Measurements from ENCODE around the gene DNM3.
"Not testable (repeated sequence)": the region's sequence is repeated elsewhere in the genome, so short reads cannot be mapped to it uniquely, and the experiment has no call there.

DNM3 gene

DNA sequence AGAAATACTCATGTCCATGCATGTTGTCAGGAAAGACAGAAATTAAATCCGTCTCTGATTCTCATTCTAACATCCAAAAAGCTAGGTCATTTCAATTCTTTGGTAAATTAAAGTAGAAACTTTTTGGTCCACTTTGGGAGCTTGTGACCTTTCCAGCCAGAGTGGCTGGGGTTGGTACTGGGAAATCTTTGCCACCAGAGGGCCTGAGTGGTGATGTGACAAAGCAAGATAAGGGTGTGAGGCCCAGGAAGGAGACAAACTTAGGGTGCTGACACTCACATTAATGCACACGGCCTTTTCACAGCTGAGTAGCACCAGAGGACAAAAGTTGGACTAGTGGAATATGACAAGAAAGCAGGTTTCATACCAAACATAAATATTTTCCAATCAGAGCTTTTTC, 144.3 kb downstream of the DNM3 start:
- DNase-seq, result no peak

GRCh38 chr1:171988243-171988885, 147.1 kb downstream of the DNM3 start:
- no peak for DNase-seq

- no peak for DNase-seq
Observed at GRCh38 chr1:171990371-171990770, 149.1 kb downstream of the DNM3 start.

- DNase-seq, result no peak
Observed at GRCh38 chr1:171994293-171994692, 153.0 kb downstream of the DNM3 start.

- no peak for DNase-seq
Observed at GRCh38 chr1:171995573-171995972, 154.3 kb downstream of the DNM3 start.

GRCh38 chr1:171997936-171998335, 156.6 kb downstream of the DNM3 start:
- DNase-seq, result no peak

DNA sequence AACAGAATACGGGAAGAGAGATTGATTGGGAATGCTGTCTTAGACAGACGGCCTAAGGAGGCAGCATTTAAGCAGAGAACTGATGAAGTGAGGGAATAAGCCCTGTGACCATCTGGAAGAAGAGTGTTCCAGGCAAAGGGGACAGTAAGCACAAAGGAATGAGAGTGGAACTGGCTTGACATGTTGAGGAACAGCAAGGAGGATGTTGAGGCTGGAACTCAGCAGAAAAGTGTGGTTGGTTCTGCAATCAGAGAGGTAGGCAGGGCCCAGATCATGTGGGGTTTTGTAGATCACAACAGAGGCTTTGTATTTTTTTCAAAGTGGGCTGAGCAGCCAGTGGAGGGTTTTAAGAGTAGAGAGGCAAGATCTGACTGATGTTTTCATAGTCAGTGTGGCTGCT, 157.4 kb downstream of the DNM3 start:
- DNase-seq, result no peak

DNA sequence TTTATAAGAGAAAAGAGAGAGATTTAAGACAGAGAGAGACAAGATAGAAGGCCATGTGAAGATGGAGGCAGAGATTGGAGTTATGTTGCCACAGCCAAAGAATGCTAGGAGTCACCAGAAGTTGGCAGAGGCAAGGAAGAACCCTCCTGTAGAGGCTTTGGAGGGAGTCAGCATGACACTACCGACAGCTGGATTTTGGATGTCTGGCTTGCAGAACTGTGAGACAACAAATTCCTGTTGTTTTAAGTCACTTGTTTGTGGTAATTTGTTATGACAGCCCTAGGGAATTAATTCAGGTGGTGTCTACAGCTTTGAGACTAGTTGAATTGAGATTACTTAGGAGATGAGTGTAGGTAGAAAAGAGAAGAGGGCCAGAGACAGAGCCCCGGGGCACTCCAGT, 158.5 kb downstream of the DNM3 start:
- no peak for DNase-seq

DNA sequence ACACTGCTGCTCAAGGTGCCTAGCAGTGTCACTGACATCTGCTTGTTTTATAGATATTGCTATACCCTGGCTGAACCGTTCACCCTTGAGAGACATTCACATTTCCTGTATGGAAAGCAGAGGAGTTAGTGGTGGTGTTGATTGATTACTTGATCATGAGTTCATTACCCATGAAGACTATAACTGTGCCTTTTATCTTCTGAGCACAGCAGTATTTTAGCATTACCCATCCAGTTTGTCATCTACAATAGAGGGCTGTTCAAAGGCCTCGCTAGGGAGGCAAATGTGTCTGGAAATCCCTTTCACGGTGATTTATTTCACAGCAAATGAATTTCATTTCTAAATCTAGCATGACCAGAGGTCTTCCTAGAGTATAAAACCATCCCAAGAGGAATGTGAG, 160.0 kb downstream of the DNM3 start:
- no peak for DNase-seq

DNA sequence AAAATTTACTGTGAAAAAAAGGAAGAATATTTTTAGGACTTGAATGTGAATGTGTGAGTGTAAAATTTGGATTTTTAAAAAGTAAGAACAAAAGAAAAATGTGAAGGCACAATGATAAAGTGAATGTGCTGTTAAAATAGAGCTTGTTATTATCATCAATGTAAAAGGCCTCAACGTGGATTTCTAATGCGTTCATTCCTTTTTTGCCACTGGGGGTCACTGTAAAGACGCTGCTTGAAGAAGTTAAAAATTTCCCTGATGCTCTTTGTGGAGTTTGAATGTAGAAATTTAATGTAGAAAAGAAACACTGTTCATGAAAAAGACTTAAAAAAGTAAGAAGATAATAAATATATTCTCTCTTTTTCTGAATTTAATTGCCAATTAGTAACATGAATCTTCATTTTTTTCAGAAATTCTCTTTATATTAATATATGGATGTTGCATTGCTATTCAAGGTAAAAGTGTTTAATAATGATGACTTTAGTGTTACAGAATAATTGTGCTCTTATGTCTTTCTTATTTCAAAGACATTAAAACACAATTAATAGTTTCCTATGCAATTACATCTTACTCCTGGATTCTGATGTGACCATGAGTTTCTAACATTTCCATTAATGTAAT, 161.5 kb downstream of the DNM3 start:
- DNase-seq, result no peak

GRCh38 chr1:172003766-172004530, 162.7 kb downstream of the DNM3 start:
- no peak for DNase-seq

GRCh38 chr1:172004671-172005070, 163.4 kb downstream of the DNM3 start:
- DNase-seq, result no peak

DNA sequence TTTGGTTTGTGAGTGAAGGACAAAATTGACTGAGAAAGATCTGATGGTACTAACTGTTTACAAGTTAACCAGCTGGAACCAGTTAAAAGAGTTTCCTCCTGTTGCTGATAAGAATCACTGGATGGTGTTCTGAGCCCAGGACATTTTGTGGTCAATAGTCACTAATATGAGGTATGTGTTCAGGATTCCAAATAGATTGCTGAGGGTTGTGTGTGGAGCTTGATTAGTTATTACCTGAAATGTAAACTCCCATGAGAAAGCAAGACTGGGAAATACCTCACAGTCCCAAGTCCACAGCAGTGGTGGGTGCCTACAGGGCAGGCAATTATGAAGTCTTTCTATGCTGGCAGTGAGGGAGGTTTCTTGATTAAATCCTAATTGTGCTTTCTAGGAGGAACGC, 164.6 kb downstream of the DNM3 start:
- DNase-seq, result no peak

GRCh38 chr1:172006660-172007059, 165.4 kb downstream of the DNM3 start:
- no peak for DNase-seq

DNA sequence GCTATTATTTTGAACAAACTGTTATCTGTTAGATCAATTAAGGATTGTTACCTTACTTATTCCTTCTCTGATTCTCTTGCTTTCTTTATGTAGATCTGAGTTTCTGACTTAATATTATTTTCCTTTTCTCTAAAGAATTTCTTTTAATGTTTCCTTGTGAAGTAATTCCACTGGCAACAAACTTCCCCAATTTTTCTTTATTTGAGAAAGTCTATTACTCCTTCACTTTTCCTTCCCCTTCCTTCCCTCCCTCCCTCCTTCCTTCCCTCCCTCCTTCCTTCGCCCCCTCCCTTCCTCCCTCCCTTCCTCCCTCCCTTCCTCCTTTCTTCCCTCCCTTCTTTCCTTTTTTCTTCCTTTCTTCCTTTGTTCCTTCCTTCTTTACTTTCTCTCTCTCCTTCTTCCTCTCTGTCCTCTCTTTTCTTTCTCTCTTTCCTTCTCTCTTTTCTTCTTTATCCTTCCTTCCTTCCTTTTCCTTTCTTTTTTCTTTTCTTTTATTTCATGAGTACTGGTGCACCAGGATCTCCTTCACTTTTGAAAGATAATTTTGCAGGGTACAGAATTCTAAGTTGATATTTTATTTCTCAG, 177.5 kb downstream of the DNM3 start:
- no peak for DNase-seq

- no peak for DNase-seq
Observed at GRCh38 chr1:172019976-172020375, 178.7 kb downstream of the DNM3 start.

DNA sequence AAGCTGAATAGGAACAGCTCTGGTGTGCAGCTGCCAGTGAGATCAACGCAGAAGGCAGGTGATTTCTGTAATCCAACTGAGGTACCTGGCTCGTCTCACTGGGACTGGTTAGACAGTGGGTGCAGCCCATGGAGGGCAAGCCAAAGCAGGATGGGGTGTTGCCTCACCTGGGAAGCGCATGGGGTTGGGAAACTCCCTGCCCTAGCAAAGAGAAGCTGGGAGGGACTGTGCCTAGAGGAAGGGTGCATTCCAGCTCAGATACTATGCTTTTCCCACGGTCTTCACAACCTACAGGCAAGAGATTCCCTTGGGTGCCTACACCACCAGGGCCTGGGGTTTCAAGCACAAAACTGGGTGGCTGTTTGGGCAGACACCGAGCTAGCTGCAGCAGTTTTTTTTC, 183.2 kb downstream of the DNM3 start:
- no peak for DNase-seq

- DNase-seq, result not testable (repeated sequence)
Observed at GRCh38 chr1:172024944-172025738, 183.8 kb downstream of the DNM3 start.

- DNase-seq, result no peak
Observed at GRCh38 chr1:172040466-172040865, 199.2 kb downstream of the DNM3 start.

- DNase-seq, result no peak
Observed at GRCh38 chr1:172041102-172041501, 199.8 kb downstream of the DNM3 start.

DNA sequence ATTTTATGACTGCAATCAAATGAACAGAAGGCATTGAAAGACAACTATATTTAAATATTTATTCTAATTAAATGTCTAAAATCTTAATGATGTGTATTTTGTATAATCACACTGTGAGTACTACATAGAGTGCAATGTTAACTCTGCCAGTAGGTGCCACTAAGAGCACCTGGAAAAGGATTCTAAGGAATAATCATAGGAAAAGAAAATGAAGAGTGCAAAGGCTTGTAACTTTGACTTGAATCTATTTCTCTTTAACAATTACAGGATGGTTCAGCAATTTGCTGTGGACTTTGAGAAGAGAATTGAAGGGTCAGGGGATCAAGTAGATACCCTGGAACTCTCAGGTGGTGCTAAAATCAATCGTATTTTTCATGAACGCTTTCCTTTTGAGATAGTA, 200.4 kb downstream of the DNM3 start:
- no peak for DNase-seq

GRCh38 chr1:172043900-172044299, 202.6 kb downstream of the DNM3 start:
- no peak for DNase-seq

- no peak for DNase-seq
Observed at GRCh38 chr1:172051898-172052297, 210.6 kb downstream of the DNM3 start.
